ENCODE results near the gene TRERF1.

- TF ChIP-seq POLR2A (IDR thresholded peaks at IDR 0.05; ENCODE audit: low read length) (no peak), GATA1 (IDR thresholded peaks at IDR 0.05; ENCODE audit: low read depth, low read length) (no peak)
Measured at GRCh38 chr6:42433409-42433808, 18.3 kb downstream of the TRERF1 start.
